Right ventricle myocardium inferior (tissue), 1 donor: ENCODE measurements around the gene LTBR. TPM values are rescaled to one million over a fixed set of nuclear protein-coding genes. Genes with fewer than 3 reads are reported as not detected.
A peak's percentile ranks its signal among the peaks of the same experiment; 100 is the strongest.
"Not testable (repeated sequence)": the region's sequence is repeated elsewhere in the genome, so short reads cannot be mapped to it uniquely, and the experiment has no call there.

Experiments used
- ATAC-seq: fragments of 200-7000 bp; cut with Tn5 transposase; one replicate; pipeline ENCODE4 v1.9.1; 2020; ENCODE audit warnings: mild to moderate bottlenecking, moderate library complexity
- DNase-seq: peaks from one replicate; pipeline ENCODE4 v3.0.0; 2021; ENCODE audit errors: missing footprints
- intact Hi-C: fragments of 100-400 bp; cut with DNase I; formaldehyde crosslinking; loops from one replicate; pipeline ENCODE4 v1.11.0; 2022
- long read RNA-seq: library from polyadenylated mRNA; unstranded; transcript quantifications from one replicate; pipeline ENCODE4 v2.0.0, GENCODE V29; 2021
- total RNA-seq: library from RNA; stranded (reverse); fragmentation: NEBNext Ultra II Directional; extraction: Animal tissue kit (Norgen Biotek cat#: 25700); gene quantifications from one replicate; pipeline ENCODE4 v1.2.1, GENCODE V29; 2021
- donor health status: DM: no; HTN: yes; CAD: no; lungs with severe emphysema.

Gene LTBR
- total RNA-seq: 34.3 TPM
- long read RNA-seq, transcript LTBR-201 (10 exons, 2,260 nt): major isoform, 16 of 31 reads
- long read RNA-seq, partial matches to known transcripts: 5 of 31 reads
- long read RNA-seq, other reads (novel, unspliced or antisense): 10 of 31 reads

GRCh38 chr12:6383572-6384498 is at the start of gene LTBR:
LTBR (plus strand) TSS chr12:6384162; CDS start chr12:6384359, 197 bp downstream.
- DNase-seq (peak; percentile 99), ATAC-seq (peak; percentile 98)
- intact Hi-C loops: loop anchor here (2.0 kb wide), 1 partner anchor 43 kb away; no protein-coding TSS in a partner anchor

GRCh38 chr12:6334359-6334758 is 49.6 kb upstream of the LTBR start:
- DNase-seq (no peak), ATAC-seq (no peak)
- intact Hi-C loops: no loop called here

GRCh38 chr12:6334940-6335450 is 49.0 kb upstream of the LTBR start:
- ATAC-seq (no peak), DNase-seq (peak; percentile 70)
- intact Hi-C loops: loop anchor here (5.0 kb wide), 2 partner anchors 117 to 137 kb away; partner anchors contain the start of genes TAPBPL and VAMP1

- intact Hi-C loops: loop anchor here (5.0 kb wide), 2 partner anchors 117 to 137 kb away; partner anchors contain the start of genes TAPBPL and VAMP1
- ATAC-seq: peak; percentile 30
- DNase-seq: peak; percentile 87
Observed at GRCh38 chr12:6335451-6336078, 48.4 kb upstream of the LTBR start.

GRCh38 chr12:6336079-6336888 is 47.7 kb upstream of the LTBR start:
- intact Hi-C loops: loop anchor here (5.0 kb wide), 2 partner anchors 116 to 136 kb away; partner anchors contain the start of genes TAPBPL and VAMP1
- peak; percentile 96 for DNase-seq
- ATAC-seq: peak; percentile 88

GRCh38 chr12:6336889-6337853 is 46.8 kb upstream of the LTBR start:
- ATAC-seq (no peak), DNase-seq (peak; percentile 61)
- intact Hi-C loops: loop anchor here (5.0 kb wide), 2 partner anchors 115 to 135 kb away; partner anchors contain the start of genes TAPBPL and VAMP1

GRCh38 chr12:6337958-6338433 is 46.0 kb upstream of the LTBR start:
- ATAC-seq: no peak
- intact Hi-C loops: loop anchor here (5.0 kb wide), 2 partner anchors 114 to 134 kb away; partner anchors contain the start of genes TAPBPL and VAMP1

GRCh38 chr12:6338536-6338935 is 45.4 kb upstream of the LTBR start:
- not testable (repeated sequence) for ATAC-seq, DNase-seq
- intact Hi-C loops: loop anchor here (5.0 kb wide), 2 partner anchors 114 to 134 kb away; partner anchors contain the start of genes TAPBPL and VAMP1

More at GRCh38 chr12:6337958-6338433, 46.0 kb upstream of the LTBR start:
- no peak for DNase-seq

- intact Hi-C loops: loop anchor here (5.0 kb wide), 2 partner anchors 113 to 133 kb away; partner anchors contain the start of genes TAPBPL and VAMP1
- ATAC-seq (no peak), DNase-seq (no peak)
Observed at GRCh38 chr12:6338955-6339354, 45.0 kb upstream of the LTBR start.

- intact Hi-C loops: loop anchor here (2.0 kb wide), 1 partner anchor 43 kb away; no protein-coding TSS in a partner anchor
- no peak for ATAC-seq
- DNase-seq: no peak
Observed at GRCh38 chr12:6340032-6340638, 43.8 kb upstream of the LTBR start.

GRCh38 chr12:6340745-6341416 is 43.1 kb upstream of the LTBR start:
- intact Hi-C loops: loop anchor here (2.0 kb wide), 1 partner anchor 42 kb away; no protein-coding TSS in a partner anchor
- ATAC-seq (no peak), DNase-seq (no peak)

GRCh38 chr12:6341417-6342139 is 42.4 kb upstream of the LTBR start, which contains the start of gene TNFRSF1A:
TNFRSF1A (minus strand) TSS chr12:6342076; CDS start chr12:6341814, 262 bp downstream.
- intact Hi-C loops: loop anchor here (2.0 kb wide), 1 partner anchor 41 kb away; no protein-coding TSS in a partner anchor
- peak; percentile 81 for DNase-seq
- peak; percentile 88 for ATAC-seq

- DNase-seq (no peak), ATAC-seq (no peak)
- intact Hi-C loops: no loop called here
Observed at GRCh38 chr12:6342140-6342889, 41.6 kb upstream of the LTBR start.

GRCh38 chr12:6343518-6343917 is 40.4 kb upstream of the LTBR start:
- intact Hi-C loops: no loop called here
- no peak for DNase-seq
- no peak for ATAC-seq
